Activated CD8-positive, alpha-beta T cell treated with anti-CD3 and anti-CD28 coated beads, Interleukin-2, amount 10 ng/mL, durations not matched to agents 7 days and 5 days (primary cell): ENCODE measurements around the gene VPS13C. TPM values are rescaled to one million over a fixed set of nuclear protein-coding genes. Genes with fewer than 3 reads are reported as not detected.

Source experiments
- ATAC-seq: fragments of 150-1000 bp; cut with Tn5 transposase; one replicate; pipeline ENCODE4 v1.10.0; 2021; ENCODE audit warnings: moderate library complexity
- CTCF ChIA-PET: fragments of 350-600 bp; sonication (Branson Sonifier 250); formaldehyde crosslinking; loops from one replicate; lab custom pipeline; 2021; ENCODE audit warnings: antibody characterized with exemption; lab: Charles Lee
- POLR2A ChIA-PET: fragments of 350-600 bp; sonication (Branson Sonifier 250); formaldehyde crosslinking; loops from one replicate; lab custom pipeline; 2021; ENCODE audit warnings: antibody characterized with exemption; lab: Charles Lee
- DNase-seq: peaks from one replicate; pipeline ENCODE4 v3.0.0-alpha.2; 2020
- H3K27ac Mint-ChIP-seq: one replicate; pipeline ENCODE4 v1.8.0; 2021; ENCODE audit warnings: mild to moderate bottlenecking, mixed read lengths
- H3K27me3 Mint-ChIP-seq: one replicate; pipeline ENCODE4 v1.8.0; 2021; ENCODE audit warnings: low read depth, mixed read lengths
- H3K36me3 Mint-ChIP-seq: one replicate; pipeline ENCODE4 v1.8.0; 2021; ENCODE audit warnings: low read depth, mixed read lengths
- H3K4me1 Mint-ChIP-seq: one replicate; pipeline ENCODE4 v1.8.0; 2021; ENCODE audit warnings: low read depth, mixed read lengths
- H3K4me3 Mint-ChIP-seq: one replicate; pipeline ENCODE4 v1.8.0; 2021; ENCODE audit warnings: mild to moderate bottlenecking, mixed read lengths
- H3K9me3 Mint-ChIP-seq: one replicate; pipeline ENCODE4 v1.8.0; 2022; ENCODE audit warnings: mixed read lengths; ENCODE audit not compliant: insufficient read depth
- total RNA-seq, 2 experiments: library from RNA; stranded (reverse); gene quantifications; one replicate each; pipeline ENCODE4 v1.2.3, GENCODE V29; 2021

VPS13C gene
- total RNA-seq, 2 experiments from 2014 or later = 58.3 to 64.7 TPM

DNA sequence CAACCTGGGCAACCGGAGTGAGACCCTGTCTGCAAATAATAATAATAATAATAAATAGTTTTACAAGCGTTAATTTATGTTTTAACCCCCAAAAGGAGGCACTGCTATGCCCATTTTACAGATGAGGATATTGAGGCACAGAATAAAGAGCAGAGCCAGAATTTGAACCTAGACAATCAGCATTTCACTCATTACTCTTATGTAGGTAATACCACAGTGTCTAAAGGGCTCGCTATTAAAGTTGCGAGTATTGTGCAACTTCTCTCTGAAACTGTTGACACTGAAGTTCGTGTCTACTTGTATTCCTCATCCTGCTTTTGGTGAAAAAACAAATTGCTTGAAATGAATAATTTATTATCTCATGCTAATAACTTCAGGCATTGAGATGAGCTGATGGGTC lies 9.3 kb upstream of the VPS13C start:
- peaks cover 18% of the 10 kb centered on the region for H3K4me1 Mint-ChIP-seq
- no peak for ATAC-seq

DNA sequence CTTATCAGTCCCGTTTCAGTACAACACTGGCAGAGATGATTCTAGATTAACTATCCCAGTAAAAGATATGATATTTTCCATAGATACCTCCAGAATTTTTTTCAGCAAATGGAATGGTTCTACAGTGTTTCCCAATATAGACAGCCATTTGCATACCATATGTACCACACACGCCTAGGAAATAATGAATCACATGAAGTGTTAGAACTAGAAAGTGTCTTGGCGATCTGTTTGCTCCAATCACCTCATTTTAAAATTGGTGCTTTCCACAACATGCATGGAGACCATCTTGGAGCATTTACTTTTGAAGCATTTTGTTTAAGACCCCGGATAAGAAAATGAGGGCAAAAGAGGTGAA lies 8.5 kb upstream of the VPS13C start:
- Mint-ChIP-seq H3K4me3 (peak overlapping the region; percentile 71), H3K27me3 (peaks cover 33% of the 10 kb centered on the region), H3K9me3 (no peaks in the 10 kb centered on the region), H3K4me1 (peaks cover 18% of the 10 kb centered on the region), H3K27ac (peak overlapping the region; percentile 49), H3K36me3 (no peaks in the 10 kb centered on the region)
- no peak for DNase-seq
- CTCF ChIA-PET = interaction anchor here (2.3 kb wide), 1 partner anchor 185 kb away, joined by 8 read pairs; no protein-coding TSS in a partner anchor
- POLR2A ChIA-PET = interaction anchor here (1.4 kb wide), 1 partner anchor 9 kb away, joined by 5 read pairs; the partner anchor contains the start of gene VPS13C
- ATAC-seq = no peak

More for the DNA sequence above, 9.3 kb upstream of the VPS13C start:
- no peak for DNase-seq
- H3K27ac Mint-ChIP-seq = no peak overlapping the region
- H3K36me3 Mint-ChIP-seq = no peaks in the 10 kb centered on the region
- peaks cover 37% of the 10 kb centered on the region for H3K27me3 Mint-ChIP-seq
- POLR2A ChIA-PET = interaction anchor here (1.4 kb wide), 1 partner anchor 10 kb away, joined by 5 read pairs; the partner anchor contains the start of gene VPS13C
- H3K9me3 Mint-ChIP-seq = no peaks in the 10 kb centered on the region
- no peak overlapping the region for H3K4me3 Mint-ChIP-seq
- CTCF ChIA-PET = interaction anchor here (1.1 to 2.3 kb wide), 3 partner anchors 55 to 197 kb away, joined by 4 to 8 read pairs (median 4); no protein-coding TSS in a partner anchor

DNA sequence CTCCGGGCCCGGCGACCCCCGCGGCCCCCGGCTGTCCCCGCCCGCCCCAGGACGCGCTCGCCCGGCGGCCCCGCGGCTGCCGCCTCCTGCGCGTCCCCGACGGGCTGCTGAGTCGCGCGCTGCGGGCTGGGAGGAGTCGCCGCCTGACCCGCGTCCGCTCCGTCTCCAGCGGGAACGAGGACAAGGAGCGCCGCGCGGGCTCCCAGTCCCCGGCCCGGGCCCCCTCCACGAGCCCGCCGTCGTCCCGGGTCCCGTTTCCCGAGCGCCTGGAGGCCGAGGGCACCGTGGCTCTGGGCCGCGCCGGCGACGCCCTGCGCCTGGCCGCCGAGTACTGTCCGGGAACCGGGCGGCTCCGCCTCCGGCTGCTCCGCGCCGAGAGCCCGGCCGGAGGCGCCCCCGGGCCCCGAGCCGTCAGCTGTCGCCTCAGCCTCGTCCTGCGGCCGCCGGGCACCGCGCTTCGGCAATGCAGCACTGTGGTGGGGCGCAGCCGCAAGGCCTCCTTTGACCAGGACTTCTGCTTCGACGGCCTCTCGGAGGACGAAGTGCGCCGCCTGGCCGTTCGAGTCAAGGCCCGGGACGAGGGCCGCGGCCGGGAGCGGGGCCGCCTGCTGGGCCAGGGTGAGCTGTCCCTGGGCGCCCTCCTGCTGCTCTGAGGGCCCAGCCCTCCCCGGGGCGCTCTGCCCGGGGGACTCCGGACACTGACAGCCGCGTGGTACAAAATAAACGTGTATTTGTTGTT lies 8.0 kb upstream of the VPS13C start:
- no peak for DNase-seq
- CTCF ChIA-PET = no interaction called here
- peaks cover 34% of the 10 kb centered on the region for H3K27me3 Mint-ChIP-seq
- H3K4me1 Mint-ChIP-seq = peaks cover 18% of the 10 kb centered on the region
- H3K27ac Mint-ChIP-seq = peak overlapping the region; percentile 49
- no peaks in the 10 kb centered on the region for H3K36me3 Mint-ChIP-seq
- ATAC-seq = peak; percentile 49
- peak overlapping the region; percentile 71 for H3K4me3 Mint-ChIP-seq
- POLR2A ChIA-PET = interaction anchor here (1.4 kb wide), 1 partner anchor 8 kb away, joined by 5 read pairs; the partner anchor contains the start of gene VPS13C
- H3K9me3 Mint-ChIP-seq = no peaks in the 10 kb centered on the region

DNA sequence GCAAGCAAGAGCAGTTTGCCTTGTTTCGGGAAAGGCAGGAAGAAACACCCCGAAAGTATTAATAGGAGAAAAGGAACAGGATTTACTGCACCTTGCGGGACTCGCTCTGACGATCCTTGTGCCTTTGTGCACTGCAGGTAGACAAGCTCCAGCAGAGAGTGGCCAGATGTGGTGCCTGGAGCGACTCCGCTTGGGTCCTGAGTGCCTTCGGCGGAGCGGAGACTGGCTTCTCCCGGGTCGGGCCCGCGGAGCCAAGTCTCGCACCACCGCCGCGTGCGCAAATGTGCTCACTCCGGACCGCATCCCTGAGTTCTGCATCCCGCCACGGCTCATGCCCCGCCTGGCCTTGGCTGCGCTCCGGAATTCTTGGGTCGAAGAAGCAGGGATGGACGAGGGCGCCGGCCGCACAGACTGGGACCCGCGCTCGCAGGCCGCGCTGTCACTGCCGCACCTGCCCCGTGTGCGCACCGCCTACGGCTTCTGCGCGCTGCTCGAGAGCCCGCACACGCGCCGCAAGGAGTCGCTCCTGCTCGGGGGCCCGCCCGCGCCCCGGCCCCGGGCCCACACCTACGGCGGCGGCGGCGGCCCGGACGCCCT lies 7.3 kb upstream of the VPS13C start:
- H3K9me3 Mint-ChIP-seq = no peaks in the 10 kb centered on the region
- DNase-seq (no peak), ATAC-seq (peak; percentile 68)
- H3K27ac Mint-ChIP-seq = no peak overlapping the region
- H3K4me3 Mint-ChIP-seq = peak overlapping the region; percentile 74
- peaks cover 36% of the 10 kb centered on the region for H3K27me3 Mint-ChIP-seq
- H3K4me1 Mint-ChIP-seq = peaks cover 18% of the 10 kb centered on the region
- POLR2A ChIA-PET = interaction anchor here (0.6 kb wide), 1 partner anchor 60 kb away, joined by 5 read pairs; no protein-coding TSS in a partner anchor
- no peaks in the 10 kb centered on the region for H3K36me3 Mint-ChIP-seq
- CTCF ChIA-PET = interaction anchor here (1.0 to 1.7 kb wide), 3 partner anchors 7 to 24 kb away, joined by 3 to 4 read pairs (median 4); no protein-coding TSS in a partner anchor

DNA sequence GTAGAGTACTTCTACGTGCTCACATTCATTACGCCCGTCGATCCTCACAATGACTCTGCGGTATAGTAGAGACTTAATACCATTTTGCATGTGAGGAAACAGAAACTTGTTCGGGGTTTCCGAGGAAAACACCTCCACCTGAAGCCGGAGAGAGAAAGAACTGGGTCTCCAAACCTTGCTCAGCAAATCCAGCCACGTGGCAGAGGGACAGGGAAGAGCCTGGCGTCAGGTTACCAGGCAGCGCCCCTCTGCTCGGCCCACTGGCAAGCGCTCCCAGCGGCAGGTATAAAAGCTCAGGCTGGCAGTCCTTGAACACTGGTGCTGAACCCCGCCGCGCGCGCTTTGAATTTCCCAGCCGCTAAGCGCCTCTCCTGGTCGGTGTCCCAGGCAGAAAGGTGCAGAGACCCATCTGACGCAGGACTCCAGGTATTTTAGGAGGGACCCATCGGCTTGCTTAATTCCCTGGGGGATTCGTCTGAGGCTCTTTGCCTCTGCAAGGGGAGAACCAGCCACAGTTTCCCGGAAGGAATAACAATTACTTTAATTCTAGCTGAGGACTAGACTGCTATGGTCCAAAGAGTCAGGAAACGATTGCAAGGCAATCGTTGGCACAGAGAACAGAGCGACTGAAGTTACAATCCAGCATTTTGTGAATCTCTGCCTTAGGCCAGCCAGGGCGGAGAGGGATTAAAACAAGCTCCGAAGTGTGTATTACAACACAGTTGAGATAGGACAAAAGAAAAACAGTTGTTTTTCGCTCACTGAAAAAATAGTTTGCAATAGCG lies 6.6 kb upstream of the VPS13C start, which contains the start of gene C2CD4A:
C2CD4A (plus strand) TSS at position 315 of the 785 bp plus-strand sequence. CDS start 637 bp downstream, outside the sequence.
- peak; percentile 61 for DNase-seq
- Mint-ChIP-seq H3K4me1 (peaks cover 21% of the 10 kb centered on the region), H3K9me3 (no peaks in the 10 kb centered on the region), H3K4me3 (peak within 1 kb of the TSS; percentile 74), H3K36me3 (no peaks in the 10 kb centered on the region), H3K27ac (no peak within 1 kb of the TSS), H3K27me3 (peaks cover 41% of the 10 kb centered on the region)
- ChIA-PET CTCF (interaction anchor here (1.0 to 1.7 kb wide), 3 partner anchors 8 to 25 kb away, joined by 3 to 4 read pairs (median 4); no protein-coding TSS in a partner anchor), POLR2A (interaction anchor here (0.5 to 0.6 kb wide), 2 partner anchors 29 to 59 kb away, joined by 4 to 5 read pairs; no protein-coding TSS in a partner anchor)
- ATAC-seq = peak; percentile 70

DNA sequence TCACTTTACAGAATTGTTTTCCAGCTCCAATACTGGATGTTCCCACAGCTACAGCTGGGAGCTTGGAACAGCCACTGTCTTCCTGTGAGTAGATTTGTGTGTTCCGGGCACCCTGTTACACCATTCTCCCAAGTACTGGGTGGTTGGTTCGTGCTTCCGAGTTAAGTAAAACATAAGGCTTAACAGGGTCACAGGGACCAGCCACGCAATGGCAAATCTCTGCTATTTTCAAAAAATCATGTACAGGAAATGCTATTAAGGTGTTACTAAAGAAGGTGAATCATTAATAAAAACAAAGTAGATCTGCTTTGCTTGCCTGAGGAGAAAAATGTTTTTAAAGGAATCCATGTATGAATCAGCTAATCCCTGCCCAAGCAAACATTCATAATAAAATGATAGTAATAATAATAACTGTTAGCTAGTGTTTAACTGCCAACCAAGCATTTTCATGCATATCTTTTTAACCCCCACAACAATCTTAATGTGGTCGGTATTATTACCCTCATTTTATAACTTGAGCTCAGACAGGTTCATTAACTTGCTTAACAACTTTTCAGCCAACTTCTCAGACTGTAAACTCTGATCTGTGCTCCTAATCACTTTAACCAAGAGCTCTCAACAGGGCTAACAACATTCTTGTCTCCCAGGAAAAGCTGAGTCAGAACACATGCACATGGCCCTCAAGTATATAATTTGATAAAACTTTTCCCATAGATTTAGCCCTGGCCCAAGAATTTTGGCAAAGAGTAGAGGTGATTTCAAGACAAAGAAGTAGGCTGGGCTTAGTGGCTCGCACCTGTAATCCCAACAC lies 3.8 kb upstream of the VPS13C start:
- no peak for ATAC-seq
- ChIA-PET POLR2A (no interaction called here), CTCF (interaction anchor here (1.0 kb wide), 2 partner anchors 9 to 230 kb away, joined by 3 to 5 read pairs; no protein-coding TSS in a partner anchor)
- Mint-ChIP-seq H3K27me3 (peaks cover 41% of the 10 kb centered on the region), H3K4me1 (peaks cover 35% of the 10 kb centered on the region), H3K4me3 (no peak overlapping the region), H3K27ac (no peak overlapping the region), H3K9me3 (no peaks in the 10 kb centered on the region), H3K36me3 (no peaks in the 10 kb centered on the region)
- no peak for DNase-seq

DNA sequence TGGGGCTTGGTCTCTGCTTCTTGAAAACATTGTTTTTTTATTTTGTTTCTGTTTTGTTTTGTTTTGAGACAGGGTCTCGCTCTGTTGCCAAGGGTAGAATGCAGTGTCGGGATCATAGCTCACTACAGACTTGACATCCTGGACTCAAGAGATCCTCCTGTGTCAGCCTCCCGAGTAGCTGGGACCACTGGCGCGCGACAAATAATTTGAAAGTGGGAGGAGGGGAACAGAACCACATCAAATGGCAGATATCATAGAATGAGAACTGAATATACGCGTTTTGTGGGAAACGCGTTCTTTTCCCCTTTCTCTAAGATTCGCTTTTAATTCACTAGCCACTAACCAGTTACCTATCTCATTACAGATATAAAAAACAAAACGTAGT lies 641 bp upstream of the VPS13C start:
- CTCF ChIA-PET = interaction anchor here (0.6 to 3.4 kb wide), 32 partner anchors 9 to 323 kb away, joined by 3 to 13 read pairs (median 4); no protein-coding TSS in a partner anchor
- no peaks in the 10 kb centered on the region for H3K9me3 Mint-ChIP-seq
- peak overlapping the region; percentile 81 for H3K4me3 Mint-ChIP-seq
- DNase-seq = no peak
- POLR2A ChIA-PET = interaction anchor here (0.6 to 1.8 kb wide), 9 partner anchors 8 to 1021 kb away, joined by 3 to 5 read pairs (median 4); no protein-coding TSS in a partner anchor
- H3K27ac Mint-ChIP-seq = peak overlapping the region; percentile 94
- peaks cover 18% of the 10 kb centered on the region for H3K27me3 Mint-ChIP-seq
- peaks cover 6% of the 10 kb centered on the region for H3K36me3 Mint-ChIP-seq
- no peak for ATAC-seq
- H3K4me1 Mint-ChIP-seq = peaks cover 33% of the 10 kb centered on the region

DNA sequence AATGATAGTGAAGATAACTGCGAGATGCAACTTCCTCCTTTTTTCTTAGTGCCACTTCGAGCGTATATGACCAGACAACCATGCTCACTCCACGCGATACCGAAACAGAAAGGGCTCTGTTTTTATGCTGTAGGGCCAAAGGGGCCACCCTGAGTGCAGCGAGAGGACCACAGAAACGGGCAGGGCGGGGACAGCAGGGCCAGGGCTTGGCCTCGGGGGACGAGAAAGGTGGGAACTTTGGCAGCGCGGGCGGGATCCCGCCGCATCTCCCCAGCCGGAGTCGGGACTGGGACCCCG lies 483 bp downstream of the VPS13C start:
- CTCF ChIA-PET = interaction anchor here (0.6 to 3.4 kb wide), 26 partner anchors 9 to 324 kb away, joined by 3 to 13 read pairs (median 4); no protein-coding TSS in a partner anchor
- peaks cover 6% of the 10 kb centered on the region for H3K36me3 Mint-ChIP-seq
- ATAC-seq (peak; percentile 80), DNase-seq (peak; percentile 86)
- H3K4me3 Mint-ChIP-seq = peak overlapping the region; percentile 81
- peaks cover 17% of the 10 kb centered on the region for H3K27me3 Mint-ChIP-seq
- H3K9me3 Mint-ChIP-seq = no peaks in the 10 kb centered on the region
- H3K4me1 Mint-ChIP-seq = peaks cover 35% of the 10 kb centered on the region
- peak overlapping the region; percentile 94 for H3K27ac Mint-ChIP-seq
- POLR2A ChIA-PET = interaction anchor here (0.8 to 1.8 kb wide), 6 partner anchors 8 to 218 kb away, joined by 3 to 5 read pairs (median 4); no protein-coding TSS in a partner anchor

DNA sequence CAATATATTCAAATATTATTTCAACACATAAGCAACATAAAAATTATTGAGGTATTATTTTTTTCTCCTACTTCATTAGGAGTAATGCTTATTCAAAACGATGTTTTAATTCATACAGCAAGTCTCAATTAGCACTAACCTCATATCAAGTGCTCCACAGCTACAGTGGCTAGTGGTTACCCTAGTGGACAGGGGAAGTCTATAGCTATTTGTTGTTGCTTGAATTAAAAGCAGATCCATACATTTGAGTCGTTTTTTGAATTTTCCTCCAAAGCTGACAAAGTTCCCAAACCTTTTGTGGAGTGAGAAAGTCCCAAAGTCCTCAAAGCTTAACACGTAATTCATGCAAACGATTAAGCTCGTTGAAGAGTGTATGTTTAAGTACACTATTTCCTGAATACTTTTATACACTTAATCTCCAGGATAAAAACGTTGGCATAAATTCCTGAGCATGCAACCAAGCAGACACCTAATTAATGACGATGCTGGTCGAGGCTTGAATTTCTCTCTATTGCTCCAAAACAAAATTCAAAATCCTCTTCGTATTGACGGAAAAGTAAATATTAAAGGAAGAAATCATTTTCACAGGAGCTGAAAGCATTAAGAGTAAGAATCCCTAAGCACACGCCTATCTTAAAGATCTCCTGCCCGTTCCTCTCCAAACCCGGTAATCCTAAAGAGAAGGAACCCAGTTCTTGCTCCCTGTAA lies 985 bp downstream of the VPS13C start:
- ATAC-seq = no peak
- peaks cover 39% of the 10 kb centered on the region for H3K4me1 Mint-ChIP-seq
- no peak for DNase-seq
- H3K36me3 Mint-ChIP-seq = peaks cover 6% of the 10 kb centered on the region
- H3K9me3 Mint-ChIP-seq = no peaks in the 10 kb centered on the region
- peak overlapping the region; percentile 81 for H3K4me3 Mint-ChIP-seq
- CTCF ChIA-PET = interaction anchor here (0.9 to 3.4 kb wide), 10 partner anchors 10 to 331 kb away, joined by 3 to 13 read pairs (median 4); partner anchors contain the start of gene TLN2
- peak overlapping the region; percentile 94 for H3K27ac Mint-ChIP-seq
- POLR2A ChIA-PET = interaction anchor here (0.5 to 1.8 kb wide), 6 partner anchors 10 to 1409 kb away, joined by 3 to 5 read pairs (median 4); no protein-coding TSS in a partner anchor
- H3K27me3 Mint-ChIP-seq = peaks cover 17% of the 10 kb centered on the region
